Neural crest cell (in vitro differentiated cells): ENCODE data around the gene PTGIS. TPM values are rescaled to one million over a fixed set of nuclear protein-coding genes. Genes with fewer than 3 reads are reported as not detected.

Experiments used
- DNase-seq: peaks from one replicate; pipeline ENCODE4 v3.0.0; 2021; ENCODE audit warnings: low read depth, mixed read lengths, low spot score
- H3K27ac Mint-ChIP-seq: one replicate; pipeline ENCODE4 v1.8.0; 2021; ENCODE audit warnings: mild to moderate bottlenecking, mixed read lengths; ENCODE audit not compliant: unreplicated experiment
- H3K27me3 Mint-ChIP-seq: 2 replicates; pipeline ENCODE4 v1.8.0; 2021; ENCODE audit warnings: low read depth, mild to moderate bottlenecking, mixed read lengths
- H3K36me3 Mint-ChIP-seq: 2 replicates; pipeline ENCODE4 v1.8.0; 2021; ENCODE audit warnings: low read depth, mild to moderate bottlenecking, mixed read lengths
- H3K4me1 Mint-ChIP-seq: 2 replicates; pipeline ENCODE4 v1.8.0; 2021; ENCODE audit warnings: mixed read lengths
- H3K4me3 Mint-ChIP-seq: one replicate; pipeline ENCODE4 v1.8.0; 2021; ENCODE audit warnings: mild to moderate bottlenecking, mixed read lengths
- H3K9me3 Mint-ChIP-seq: 2 replicates; pipeline ENCODE4 v1.8.0; 2021; ENCODE audit warnings: mixed read lengths
- CTCF ChIP-seq: fragments of 200-600 bp; sonication (generic); conservative IDR thresholded peaks from 2 replicates; pipeline ENCODE4 v1.5.0; 2021; ENCODE audit warnings: antibody characterized with exemption, mild to moderate bottlenecking
- total RNA-seq: library from RNA; stranded (reverse); gene quantifications from 2 replicates; pipeline ENCODE4 v1.2.1, GENCODE V29; 2021

PTGIS gene
- total RNA-seq, 1 donor from 2014 or later = 7.1 TPM

GRCh38 chr20:49466114-49466912, 101.6 kb downstream of the PTGIS start:
- H3K9me3 Mint-ChIP-seq = no peaks in the 10 kb centered on the region
- peaks cover 16% of the 10 kb centered on the region for H3K27me3 Mint-ChIP-seq
- DNase-seq = no peak
- no peaks in the 10 kb centered on the region for H3K36me3 Mint-ChIP-seq
- no peaks in the 10 kb centered on the region for H3K4me1 Mint-ChIP-seq
- TF ChIP-seq CTCF = no peak
- H3K27ac Mint-ChIP-seq = no peak overlapping the region
- no peak overlapping the region for H3K4me3 Mint-ChIP-seq

- no peak for DNase-seq
- H3K4me3 Mint-ChIP-seq = no peak overlapping the region
- H3K4me1 Mint-ChIP-seq = peaks cover 7% of the 10 kb centered on the region
- H3K36me3 Mint-ChIP-seq = no peaks in the 10 kb centered on the region
- TF ChIP-seq CTCF = no peak
- no peaks in the 10 kb centered on the region for H3K9me3 Mint-ChIP-seq
- peaks cover 4% of the 10 kb centered on the region for H3K27me3 Mint-ChIP-seq
- H3K27ac Mint-ChIP-seq = no peak overlapping the region
Measured at GRCh38 chr20:49464556-49464955, 103.4 kb downstream of the PTGIS start.

- H3K9me3 Mint-ChIP-seq = no peaks in the 10 kb centered on the region
- no peaks in the 10 kb centered on the region for H3K36me3 Mint-ChIP-seq
- no peak for TF ChIP-seq CTCF
- DNase-seq = no peak
- no peaks in the 10 kb centered on the region for H3K27me3 Mint-ChIP-seq
- H3K27ac Mint-ChIP-seq = no peak overlapping the region
- no peak overlapping the region for H3K4me3 Mint-ChIP-seq
- peaks cover 12% of the 10 kb centered on the region for H3K4me1 Mint-ChIP-seq
Measured at GRCh38 chr20:49462626-49463025, 105.3 kb downstream of the PTGIS start.

- no peak overlapping the region for H3K27ac Mint-ChIP-seq
- no peak overlapping the region for H3K4me3 Mint-ChIP-seq
- TF ChIP-seq CTCF = no peak
- H3K4me1 Mint-ChIP-seq = peaks cover 12% of the 10 kb centered on the region
- no peak for DNase-seq
- no peaks in the 10 kb centered on the region for H3K9me3 Mint-ChIP-seq
- no peaks in the 10 kb centered on the region for H3K36me3 Mint-ChIP-seq
- no peaks in the 10 kb centered on the region for H3K27me3 Mint-ChIP-seq
Measured at GRCh38 chr20:49461894-49462620, 105.9 kb downstream of the PTGIS start.

- no peak overlapping the region for H3K27ac Mint-ChIP-seq
- H3K4me1 Mint-ChIP-seq = peaks cover 12% of the 10 kb centered on the region
- no peak for TF ChIP-seq CTCF
- no peaks in the 10 kb centered on the region for H3K27me3 Mint-ChIP-seq
- H3K36me3 Mint-ChIP-seq = no peaks in the 10 kb centered on the region
- no peak for DNase-seq
- no peaks in the 10 kb centered on the region for H3K9me3 Mint-ChIP-seq
- H3K4me3 Mint-ChIP-seq = no peak overlapping the region
Measured at GRCh38 chr20:49460916-49461315, 107.0 kb downstream of the PTGIS start.
